ENCODE data around the gene PTGER1.

GRCh38 chr19:14511229-14511593, 36.1 kb upstream of the PTGER1 start:
- TF ChIP-seq CTCF (IDR thresholded peaks at IDR 0.05) (no peak), POLR2A (IDR thresholded peaks at IDR 0.05) (no peak)
